GM19468 (cell line): ENCODE measurements around the gene CASTOR1.
"Not testable (repeated sequence)": the region's sequence is repeated elsewhere in the genome, so short reads cannot be mapped to it uniquely, and the experiment has no call there.

Experiments used
- ATAC-seq: cut with Tn5 transposase; IDR thresholded peaks from one replicate; pipeline ENCODE4 v1.9.1; 2021; ENCODE audit warnings: mild to moderate bottlenecking, moderate library complexity, moderate number of reproducible peaks; ENCODE audit not compliant: unreplicated experiment; ENCODE audit errors: extremely low read depth

The CASTOR1 gene

GRCh38 chr22:30289141-30289979 lies at the start of gene CASTOR1:
CASTOR1 (minus strand) TSS chr22:30289505; CDS start chr22:30289497, 8 bp downstream.
- ATAC-seq, result peak; percentile 27

- no peak for ATAC-seq
These were observed 49.5 kb upstream of the CASTOR1 start for GRCh38 chr22:30338802-30339201.

- ATAC-seq, result not testable (repeated sequence)
These were observed 49.0 kb upstream of the CASTOR1 start for GRCh38 chr22:30338341-30338740.

GRCh38 chr22:30337461-30337778 lies 48.1 kb upstream of the CASTOR1 start:
- no peak for ATAC-seq

- ATAC-seq, result no peak
These were observed 47.6 kb upstream of the CASTOR1 start for GRCh38 chr22:30336752-30337460.

GRCh38 chr22:30335236-30335635 lies 45.9 kb upstream of the CASTOR1 start:
- no peak for ATAC-seq

GRCh38 chr22:30334646-30335045 lies 45.3 kb upstream of the CASTOR1 start:
- no peak for ATAC-seq

GRCh38 chr22:30333707-30334087 lies 44.4 kb upstream of the CASTOR1 start:
- no peak for ATAC-seq

GRCh38 chr22:30332994-30333706 lies 43.8 kb upstream of the CASTOR1 start:
- ATAC-seq, result no peak

- ATAC-seq, result no peak
These were observed 43.2 kb upstream of the CASTOR1 start for GRCh38 chr22:30332551-30332950.

GRCh38 chr22:30328466-30329049 lies 39.3 kb upstream of the CASTOR1 start:
- no peak for ATAC-seq

- no peak for ATAC-seq
These were observed 38.6 kb upstream of the CASTOR1 start for GRCh38 chr22:30327864-30328345.

- peak; percentile 77 for ATAC-seq
These were observed 37.5 kb upstream of the CASTOR1 start, which contains the start of gene TBC1D10A for GRCh38 chr22:30326706-30327362. TBC1D10A (minus strand) TSS chr22:30326941; CDS start chr22:30326881, 60 bp downstream.

GRCh38 chr22:30326255-30326705 lies 37.0 kb upstream of the CASTOR1 start:
- ATAC-seq, result no peak

- ATAC-seq, result no peak
These were observed 36.5 kb upstream of the CASTOR1 start for GRCh38 chr22:30325724-30326254.

GRCh38 chr22:30325065-30325720 lies 35.9 kb upstream of the CASTOR1 start:
- no peak for ATAC-seq

GRCh38 chr22:30324014-30324730 lies 34.9 kb upstream of the CASTOR1 start:
- ATAC-seq, result no peak

- no peak for ATAC-seq
These were observed 33.9 kb upstream of the CASTOR1 start for GRCh38 chr22:30323246-30323645.
